Kidney (tissue), 14 donors: ENCODE measurements around the gene MTREX. TPM values are rescaled to one million over a fixed set of nuclear protein-coding genes. Genes with fewer than 3 reads are reported as not detected.

ENCODE experiments used
- DNase-seq, 5 donors: peaks; one replicate each; pipeline ENCODE4 v3.0.0-alpha.2; 2013 to 2020
- FAIRE-seq: peaks from 2 replicates; lab custom pipeline; 2012; peaks lifted over from hg19 to GRCh38; lab: Jason Lieb, UNC
- H3K27ac ChIP-seq, 2 donors: one replicate each; pipeline ENCODE4 v1.7.0; 2013; ENCODE audit warnings: low read depth in 2 of 2, low read length in 2 of 2, inconsistent platforms in 1 of 2
- H3K27me3 ChIP-seq: one replicate; pipeline ENCODE4 v1.7.1; 2013; ENCODE audit warnings: low read length, inconsistent platforms; ENCODE audit not compliant: control insufficient read depth, insufficient read depth
- H3K36me3 ChIP-seq, 3 donors: one replicate each; pipeline versions ENCODE4 v1.7.0 to v1.7.1; 2013; ENCODE audit warnings: low read length in 3 of 3, control low read depth in 1 of 3, inconsistent platforms in 1 of 3; ENCODE audit not compliant: insufficient read depth in 3 of 3, control insufficient read depth in 2 of 3
- H3K4me1 ChIP-seq, 3 donors: one replicate each; pipeline versions ENCODE4 v1.7.0 to v1.7.1; 2013; ENCODE audit warnings: low read length in 3 of 3, inconsistent platforms in 1 of 3, low read depth in 1 of 3; ENCODE audit not compliant: control insufficient read depth in 2 of 3, insufficient read depth in 2 of 3
- H3K4me3 ChIP-seq, 3 donors: one replicate each; pipeline versions ENCODE4 v1.7.0 to v1.8.1; 2013; ENCODE audit warnings: low read length in 3 of 3, control low read depth in 1 of 3, inconsistent platforms in 1 of 3
- H3K9ac ChIP-seq, 3 donors: one replicate each; pipeline versions ENCODE4 v1.7.0 to v1.7.1; 2013; ENCODE audit warnings: low read length in 3 of 3, control low read depth in 1 of 3, inconsistent platforms in 1 of 3
- H3K9me3 ChIP-seq, 3 donors: one replicate each; pipeline versions ENCODE4 v1.7.0 to v1.7.1; 2013; ENCODE audit warnings: low read length in 3 of 3, control low read depth in 1 of 3, inconsistent platforms in 1 of 3; ENCODE audit not compliant: control insufficient read depth in 2 of 3, insufficient read depth in 1 of 3
- CTCF ChIP-seq: IDR thresholded peaks from 3 replicates; pipeline ENCODE4 v1.5.1; 2012; ENCODE audit warnings: mild to moderate bottlenecking, moderate library complexity, borderline replicate concordance; ENCODE audit not compliant: insufficient read depth; ENCODE audit errors: extremely low read depth
- intact Hi-C: fragments of 100-400 bp; cut with DNase I; formaldehyde crosslinking; loops from one replicate; pipeline ENCODE4 v1.11.1; 2022
- polyA plus RNA-seq: library from polyadenylated mRNA; stranded (reverse); fragments of 350-450 nt; fragmentation: Illumina TruSeq; extraction: RNeasy Lipid Tissue Mini Kit (QIAGEN cat#74804); gene quantifications from one replicate; pipeline ENCODE4 v1.2.3, GENCODE V29; 2014; ENCODE audit warnings: low read depth, low replicate concordance; ENCODE audit not compliant: insufficient read depth
- total RNA-seq: library from RNA; stranded (reverse); fragmentation: NEBNext Ultra II Directional; extraction: Animal tissue kit (Norgen Biotek cat#: 25700); gene quantifications from one replicate; pipeline ENCODE4 v1.2.1, GENCODE V29; 2021
- donor health status: control.
- donor health status: control.
- donor health status: control.
- donor health status: control.
- donor health status: control.
- donor health status: DM: yes; HTN: yes; CAD: no.
- donor health status: Normal renal cell carcinoma (clear cell type).

The MTREX gene
- total and polyA plus RNA-seq, 2 donors from 2014 or later = 19.3 to 69.7 TPM

GRCh38 chr5:55467862-55468551 is 160.2 kb downstream of the MTREX start:
- DNase-seq = peak in 1 of 5 donors; percentile 71
- Histone ChIP-seq H3K36me3 (peaks cover 0 to 5% (median 2%) of the 10 kb centered on the region in 3 donors), H3K9ac (no peak overlapping the region), H3K27me3 (no peaks in the 10 kb centered on the region), H3K9me3 (no peaks in the 10 kb centered on the region), H3K27ac (peak overlapping the region in 1 of 2 donors; percentile 7), H3K4me1 (peaks cover 2 to 17% (median 12%) of the 10 kb centered on the region in 3 donors), H3K4me3 (no peak overlapping the region)
- no peak for TF ChIP-seq CTCF
- intact Hi-C loops = no loop called here
- FAIRE-seq = no peak

GRCh38 chr5:55469839-55470238 is 162.1 kb downstream of the MTREX start:
- Histone ChIP-seq H3K9me3 (no peaks in the 10 kb centered on the region), H3K27ac (no peak overlapping the region), H3K4me1 (peaks cover 2 to 17% (median 12%) of the 10 kb centered on the region in 3 donors), H3K36me3 (peaks cover 0 to 5% (median 2%) of the 10 kb centered on the region in 3 donors), H3K4me3 (no peak overlapping the region), H3K27me3 (no peaks in the 10 kb centered on the region), H3K9ac (no peak overlapping the region)
- DNase-seq (peak in 1 of 5 donors; percentile 14), FAIRE-seq (no peak)
- no peak for TF ChIP-seq CTCF
- intact Hi-C loops = no loop called here

- Histone ChIP-seq H3K27ac (no peak overlapping the region), H3K4me1 (peaks cover 2 to 17% (median 12%) of the 10 kb centered on the region in 3 donors), H3K27me3 (no peaks in the 10 kb centered on the region), H3K4me3 (no peak overlapping the region), H3K9ac (no peak overlapping the region), H3K9me3 (no peaks in the 10 kb centered on the region), H3K36me3 (peaks cover 0 to 5% (median 2%) of the 10 kb centered on the region in 3 donors)
- TF ChIP-seq CTCF = no peak
- FAIRE-seq (no peak), DNase-seq (no peak)
- intact Hi-C loops = no loop called here
These were observed 162.5 kb downstream of the MTREX start for GRCh38 chr5:55470282-55470681.
